B cell (primary cell): ENCODE results near the gene RHBDL1. TPM values are rescaled to one million over a fixed set of nuclear protein-coding genes. Genes with fewer than 3 reads are reported as not detected.

Source experiments
- ATAC-seq: fragments of 200-7000 bp; cut with Tn5 transposase; one replicate; pipeline ENCODE4 v1.10.0; 2021; ENCODE audit warnings: low read depth, mild to moderate bottlenecking, moderate number of reproducible peaks, moderate library complexity
- CTCF ChIA-PET: fragments of 350-600 bp; sonication (Branson Sonifier 250); formaldehyde crosslinking; loops from one replicate; lab custom pipeline; 2021; ENCODE audit warnings: antibody characterized with exemption, inconsistent platforms; lab: Charles Lee
- POLR2A ChIA-PET: fragments of 350-600 bp; sonication (Branson Sonifier 250); formaldehyde crosslinking; loops from one replicate; lab custom pipeline; 2021; ENCODE audit warnings: antibody characterized with exemption; lab: Charles Lee
- DNase-seq: peaks from one replicate; pipeline ENCODE4 v3.0.0; 2013
- H2AFZ ChIP-seq: 2 replicates; pipeline ENCODE4 v1.6.1; 2012; ENCODE audit warnings: mild to moderate bottlenecking, low read depth, low read length; ENCODE audit not compliant: insufficient read depth, poor library complexity, severe bottlenecking
- H3K27ac ChIP-seq, 2 donors: 1 replicate in 1 of 2; 2 replicates in 1 of 2; pipeline ENCODE4 v1.5.1; 2012 to 2013; ENCODE audit warnings: low read length in 2 of 2, mild to moderate bottlenecking in 2 of 2, moderate library complexity in 1 of 2
- H3K27me3 ChIP-seq, 4 experiments: fragments of 200-600 bp in 1 of 4; sonication (generic) in 1 of 4; replicated peaks in 1 of 4; 1 replicate in 2 of 4; 2 replicates in 2 of 4; pipeline versions ENCODE4 v1.6.1 to v1.7.0; 2013 to 2016; ENCODE audit warnings: low read length in 3 of 4, mild to moderate bottlenecking in 2 of 4, mixed read lengths in 1 of 4, moderate library complexity in 1 of 4; ENCODE audit not compliant: insufficient read depth in 4 of 4, control insufficient read depth in 3 of 4; ENCODE audit errors: control extremely low read depth in 1 of 4
- H3K36me3 ChIP-seq, 2 experiments: replicated peaks in 1 of 2; 1 replicate in 1 of 2; 2 replicates in 1 of 2; pipeline versions ENCODE4 v1.6.1 to v1.7.1; 2013; ENCODE audit warnings: low read length in 1 of 2; ENCODE audit not compliant: insufficient read depth in 2 of 2, control insufficient read depth in 1 of 2; ENCODE audit errors: control extremely low read depth in 1 of 2, extremely low read depth in 1 of 2
- H3K4me1 ChIP-seq, 2 donors: fragments of 200-600 bp in 1 of 2; sonication (generic) in 1 of 2; 1 replicate in 1 of 2; 2 replicates in 1 of 2; pipeline versions ENCODE4 v1.5.1 to v1.6.1; 2013 to 2017; ENCODE audit warnings: low read length in 2 of 2; ENCODE audit not compliant: control insufficient read depth in 2 of 2, insufficient read depth in 2 of 2
- H3K4me2 ChIP-seq: replicated peaks from 2 replicates; pipeline ENCODE3; 2012; ENCODE audit warnings: mild to moderate bottlenecking, low read depth, low read length; ENCODE audit not compliant: poor library complexity, severe bottlenecking
- H3K4me3 ChIP-seq, 5 experiments: fragments of 200-600 bp in 1 of 5; sonication (generic) in 1 of 5; 1 replicate in 3 of 5; 2 replicates in 2 of 5; pipeline versions ENCODE4 v1.5.1 to v1.7.0; 2011 to 2016; ENCODE audit warnings: low read length in 4 of 5, mild to moderate bottlenecking in 4 of 5, low read depth in 2 of 5, control low read depth in 1 of 5, moderate library complexity in 1 of 5; ENCODE audit not compliant: insufficient read depth in 1 of 5; ENCODE audit errors: control extremely low read depth in 1 of 5, extremely low read depth in 1 of 5
- H3K79me2 ChIP-seq: fragments of 200-600 bp; sonication (generic); one replicate; pipeline ENCODE4 v1.6.0; 2016; ENCODE audit warnings: low read length; ENCODE audit not compliant: control insufficient read depth, insufficient read depth
- H3K9ac ChIP-seq: fragments of 200-600 bp; sonication (generic); 2 replicates; pipeline ENCODE4 v1.6.1; 2017; ENCODE audit warnings: mild to moderate bottlenecking, low read length, moderate library complexity
- H3K9me3 ChIP-seq, 3 donors: one replicate each; pipeline versions ENCODE4 v1.6.1 to v1.7.1; 2013; ENCODE audit warnings: low read length in 2 of 3; ENCODE audit not compliant: control insufficient read depth in 2 of 3, insufficient read depth in 1 of 3; ENCODE audit errors: control extremely low read depth in 1 of 3
- H4K20me1 ChIP-seq: 2 replicates; pipeline ENCODE4 v1.6.0; 2012; ENCODE audit warnings: mild to moderate bottlenecking, low read length; ENCODE audit not compliant: insufficient read depth, control insufficient read depth, poor library complexity, severe bottlenecking
- H3K27ac Mint-ChIP-seq: one replicate; pipeline ENCODE4 v1.8.0; 2021; ENCODE audit warnings: mixed read lengths
- H3K27me3 Mint-ChIP-seq: one replicate; pipeline ENCODE4 v1.8.0; 2021; ENCODE audit warnings: mixed read lengths
- H3K4me1 Mint-ChIP-seq: one replicate; pipeline ENCODE4 v1.8.0; 2021; ENCODE audit warnings: mixed read lengths
- H3K4me3 Mint-ChIP-seq: one replicate; pipeline ENCODE4 v1.8.0; 2021; ENCODE audit warnings: mixed read lengths
- H3K9me3 Mint-ChIP-seq: one replicate; pipeline ENCODE4 v1.8.0; 2022; ENCODE audit warnings: mixed read lengths; ENCODE audit not compliant: insufficient read depth
- EZH2 ChIP-seq: IDR thresholded peaks from 2 replicates; pipeline ENCODE4 v1.6.1; 2012; ENCODE audit warnings: borderline replicate concordance, low read depth, mild to moderate bottlenecking, moderate library complexity, low read length; ENCODE audit not compliant: insufficient read depth, poor library complexity, severe bottlenecking
- WGBS: methylation state at CpG from one replicate; pipeline ENCODE4 v1.1.5; 2013; ENCODE audit warnings: missing lambda C conversion rate; ENCODE audit not compliant: insufficient coverage; 5-methylcytosine and 5-hydroxymethylcytosine counted together
- intact Hi-C: fragments of 100-400 bp; cut with micrococcal nuclease; formaldehyde crosslinking; loops from one replicate; pipeline ENCODE4 v1.10.0; 2022
- polyA plus RNA-seq: library from polyadenylated mRNA; depleted of rRNA; stranded (reverse); fragments of >200 nt; gene quantifications from 2 replicates; pipeline ENCODE4 v1.2.3, GENCODE V29; 2012
- total RNA-seq, 2 donors: library from RNA; stranded (reverse); fragments of 120-200 nt in 1 of 2; gene quantifications; 1 replicate in 1 of 2; 2 replicates in 1 of 2; pipeline versions ENCODE4 v1.2.3 to v1.2.4, GENCODE V29; 2013 to 2022
- TF ChIP-seq, protein P1 (sequence below): fragments of 200-600 bp; IDR thresholded peaks from one replicate; pipeline ENCODE4 v1.8.0; 2022; ENCODE audit warnings: antibody characterized with exemption, mild to moderate bottlenecking

Gene RHBDL1
- total and polyA plus RNA-seq, 2 donors (not counting 1 experiment from before 2014, with no cell fraction given), result 0.76 to 1.6 TPM

DNA sequence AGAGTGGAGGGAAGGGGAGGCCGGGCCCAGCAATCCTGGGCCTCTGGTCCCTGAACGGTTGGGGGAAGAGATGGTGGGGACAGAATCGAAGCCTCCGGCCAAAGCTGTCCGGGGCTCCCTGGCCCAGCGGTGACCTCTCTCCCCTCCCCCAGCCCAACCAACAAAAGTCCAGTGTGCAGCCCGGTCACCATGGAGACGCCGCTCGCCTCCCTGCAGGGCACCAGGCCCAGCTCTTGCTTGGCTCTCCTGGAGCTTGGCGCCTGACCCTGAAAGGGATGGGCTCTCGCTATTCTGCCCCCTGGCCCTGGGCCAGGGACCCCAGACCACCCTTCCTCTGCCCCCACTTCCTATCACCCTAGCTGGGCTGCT, 40.7 kb downstream of the RHBDL1 start:
- Histone ChIP-seq H3K9me3 (peaks cover 0 to 12% (median 0%) of the 10 kb centered on the region in 3 donors), H3K36me3 (no peaks in the 10 kb centered on the region), H3K27ac (no peak overlapping the region), H3K4me2 (peak overlapping the region; percentile 95), H3K79me2 (no peaks in the 10 kb centered on the region), H3K9ac (no peak overlapping the region), H3K27me3 (peaks cover 0 to 30% (median 12%) of the 10 kb centered on the region in 4 experiments), H2AFZ (no peak overlapping the region), H3K4me1 (peaks cover 21 to 35% of the 10 kb centered on the region in 2 donors), H3K4me3 (no peak overlapping the region), H4K20me1 (peaks cover 11% of the 10 kb centered on the region)
- DNase-seq (no peak), ATAC-seq (no peak)
- 43% methylated on average over 10 of the region's 12 CpGs for WGBS
- H3K4me3 Mint-ChIP-seq, result peak overlapping the region; percentile 72
- no peaks in the 10 kb centered on the region for H3K9me3 Mint-ChIP-seq
- H3K27me3 Mint-ChIP-seq, result peaks cover 10% of the 10 kb centered on the region
- intact Hi-C loops, result loop anchor here (5.0 kb wide), 1 partner anchor 256 kb away; the partner anchor contains the start of gene LMF1
- CTCF ChIA-PET, result interaction anchor here (0.9 to 7.6 kb wide), 6 partner anchors 9 to 69 kb away, joined by 3 to 94 read pairs (median 8); partner anchors contain the start of genes CCDC78, CHTF18, CIAO3 and RPUSD1
- peaks cover 13% of the 10 kb centered on the region for H3K4me1 Mint-ChIP-seq
- POLR2A ChIA-PET, result interaction anchor here (1.4 to 2.1 kb wide), 3 partner anchors 10 to 25 kb away, joined by 4 to 11 read pairs (median 8); partner anchors contain the start of genes CCDC78 and CIAO3
- TF ChIP-seq EZH2, result no peak
- TF ChIP-seq, protein P1, sequence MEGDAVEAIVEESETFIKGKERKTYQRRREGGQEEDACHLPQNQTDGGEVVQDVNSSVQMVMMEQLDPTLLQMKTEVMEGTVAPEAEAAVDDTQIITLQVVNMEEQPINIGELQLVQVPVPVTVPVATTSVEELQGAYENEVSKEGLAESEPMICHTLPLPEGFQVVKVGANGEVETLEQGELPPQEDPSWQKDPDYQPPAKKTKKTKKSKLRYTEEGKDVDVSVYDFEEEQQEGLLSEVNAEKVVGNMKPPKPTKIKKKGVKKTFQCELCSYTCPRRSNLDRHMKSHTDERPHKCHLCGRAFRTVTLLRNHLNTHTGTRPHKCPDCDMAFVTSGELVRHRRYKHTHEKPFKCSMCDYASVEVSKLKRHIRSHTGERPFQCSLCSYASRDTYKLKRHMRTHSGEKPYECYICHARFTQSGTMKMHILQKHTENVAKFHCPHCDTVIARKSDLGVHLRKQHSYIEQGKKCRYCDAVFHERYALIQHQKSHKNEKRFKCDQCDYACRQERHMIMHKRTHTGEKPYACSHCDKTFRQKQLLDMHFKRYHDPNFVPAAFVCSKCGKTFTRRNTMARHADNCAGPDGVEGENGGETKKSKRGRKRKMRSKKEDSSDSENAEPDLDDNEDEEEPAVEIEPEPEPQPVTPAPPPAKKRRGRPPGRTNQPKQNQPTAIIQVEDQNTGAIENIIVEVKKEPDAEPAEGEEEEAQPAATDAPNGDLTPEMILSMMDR, result no peak
- H3K27ac Mint-ChIP-seq, result no peak overlapping the region

DNA sequence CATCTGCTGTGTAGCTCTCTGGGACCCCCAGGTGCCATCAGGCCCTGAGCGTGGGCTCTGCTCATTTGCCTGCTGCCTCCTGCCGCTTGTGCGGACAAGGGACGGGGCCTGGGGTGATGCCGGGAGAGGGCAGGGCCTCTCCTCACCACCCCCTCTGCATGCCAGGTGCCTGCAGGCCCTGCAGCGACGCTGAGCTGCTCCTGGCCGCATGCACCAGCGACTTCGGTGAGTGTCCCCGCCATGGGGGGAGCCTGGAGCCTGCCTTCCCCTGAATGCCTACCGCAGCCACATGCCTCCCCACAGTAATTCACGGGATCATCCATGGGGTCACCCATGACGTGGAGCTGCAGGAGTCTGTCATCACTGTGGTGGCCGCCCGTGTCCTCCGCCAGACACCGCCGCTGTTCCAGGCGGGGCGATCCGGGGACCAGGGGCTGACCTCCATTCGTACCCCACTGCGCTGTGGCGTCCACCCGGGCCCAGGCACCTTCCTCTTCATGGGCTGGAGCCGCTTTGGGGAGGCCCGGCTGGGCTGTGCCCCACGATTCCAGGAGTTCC, 41.4 kb downstream of the RHBDL1 start:
- Mint-ChIP-seq H3K27ac (no peak overlapping the region), H3K9me3 (no peaks in the 10 kb centered on the region), H3K4me3 (peak overlapping the region; percentile 72), H3K4me1 (peaks cover 12% of the 10 kb centered on the region), H3K27me3 (peaks cover 8% of the 10 kb centered on the region)
- whole genome bisulfite sequencing, result 88% methylated on average over 26 of the region's 29 CpGs
- TF ChIP-seq EZH2, result no peak
- TF ChIP-seq, protein P1, result no peak
- H2AFZ ChIP-seq, result no peak overlapping the region
- CTCF ChIA-PET, result interaction anchor here (1.3 to 7.6 kb wide), 4 partner anchors 10 to 68 kb away, joined by 3 to 94 read pairs (median 9); partner anchors contain the start of genes CHTF18, CIAO3 and RPUSD1
- intact Hi-C loops, result loop anchor here (5.0 kb wide), 1 partner anchor 255 kb away; the partner anchor contains the start of gene LMF1
- H3K36me3 ChIP-seq, result no peaks in the 10 kb centered on the region
- ATAC-seq (no peak), DNase-seq (no peak)
- POLR2A ChIA-PET, result interaction anchor here (0.8 to 1.9 kb wide), 3 partner anchors 11 to 79 kb away, joined by 3 to 8 read pairs (median 4); partner anchors contain the start of gene CIAO3
- H3K79me2 ChIP-seq, result no peaks in the 10 kb centered on the region
- peaks cover 27 to 35% of the 10 kb centered on the region in 2 donors for H3K4me1 ChIP-seq
- peaks cover 0 to 15% (median 0%) of the 10 kb centered on the region in 3 donors for H3K9me3 ChIP-seq
- peaks cover 0 to 25% (median 10%) of the 10 kb centered on the region in 4 experiments for H3K27me3 ChIP-seq
- peaks cover 16% of the 10 kb centered on the region for H4K20me1 ChIP-seq
- H3K27ac ChIP-seq, result no peak overlapping the region
- no peak overlapping the region for H3K4me3 ChIP-seq
- H3K4me2 ChIP-seq, result no peak overlapping the region
- H3K9ac ChIP-seq, result no peak overlapping the region
